ENCODE data around the gene DUOX1. TPM values are rescaled to one million over a fixed set of nuclear protein-coding genes. Genes with fewer than 3 reads are reported as not detected.

Gene DUOX1
- total and polyA plus RNA-seq, 8 donors: 2.9 to 114 (median 62.6) TPM; not detected in 1

DNA sequence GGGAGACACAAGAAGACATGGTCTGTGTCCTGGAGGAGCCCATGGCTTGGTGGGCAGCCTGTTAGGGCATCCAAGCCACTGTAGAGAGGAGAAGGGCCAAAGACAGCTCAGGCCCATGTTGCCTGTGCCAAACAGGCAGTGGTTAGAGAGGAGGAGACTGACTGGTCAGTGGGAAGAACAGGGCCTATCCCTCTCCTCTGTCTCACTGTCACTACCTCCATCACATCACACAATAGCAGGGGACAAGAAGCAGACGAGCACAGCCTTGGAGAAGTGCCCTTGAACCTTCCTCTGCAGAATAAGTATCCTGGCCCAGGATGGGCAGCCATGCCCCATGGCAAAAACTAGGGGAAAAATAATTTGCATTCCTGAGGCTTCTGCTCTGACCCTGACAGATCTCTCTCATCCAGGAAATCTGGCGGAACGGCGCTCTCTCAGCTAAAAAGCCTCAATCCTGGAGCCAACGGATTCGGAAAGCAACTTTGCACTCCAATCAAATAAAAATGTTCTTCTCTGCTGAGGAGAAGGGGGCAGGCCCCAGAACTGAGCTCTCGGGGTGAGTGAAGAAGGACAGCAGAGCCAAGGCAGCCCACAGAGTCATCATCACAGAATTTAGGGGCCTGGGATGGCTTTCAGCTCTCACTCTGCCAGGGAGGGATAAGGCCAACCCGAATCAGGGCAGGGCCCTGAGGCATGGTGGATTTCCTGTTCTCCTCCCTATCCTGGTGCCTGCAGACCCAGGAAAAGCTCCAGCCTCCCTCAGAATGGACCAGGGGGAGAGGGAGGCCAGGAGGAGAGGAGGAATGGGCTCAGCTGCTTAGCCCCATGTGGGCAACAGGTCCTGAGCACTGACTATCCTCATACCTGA, 56.3 kb downstream of the DUOX1 start:
- no peak for TF ChIP-seq POLR2A (IDR thresholded peaks at IDR 0.05)
- TF ChIP-seq, protein P1, sequence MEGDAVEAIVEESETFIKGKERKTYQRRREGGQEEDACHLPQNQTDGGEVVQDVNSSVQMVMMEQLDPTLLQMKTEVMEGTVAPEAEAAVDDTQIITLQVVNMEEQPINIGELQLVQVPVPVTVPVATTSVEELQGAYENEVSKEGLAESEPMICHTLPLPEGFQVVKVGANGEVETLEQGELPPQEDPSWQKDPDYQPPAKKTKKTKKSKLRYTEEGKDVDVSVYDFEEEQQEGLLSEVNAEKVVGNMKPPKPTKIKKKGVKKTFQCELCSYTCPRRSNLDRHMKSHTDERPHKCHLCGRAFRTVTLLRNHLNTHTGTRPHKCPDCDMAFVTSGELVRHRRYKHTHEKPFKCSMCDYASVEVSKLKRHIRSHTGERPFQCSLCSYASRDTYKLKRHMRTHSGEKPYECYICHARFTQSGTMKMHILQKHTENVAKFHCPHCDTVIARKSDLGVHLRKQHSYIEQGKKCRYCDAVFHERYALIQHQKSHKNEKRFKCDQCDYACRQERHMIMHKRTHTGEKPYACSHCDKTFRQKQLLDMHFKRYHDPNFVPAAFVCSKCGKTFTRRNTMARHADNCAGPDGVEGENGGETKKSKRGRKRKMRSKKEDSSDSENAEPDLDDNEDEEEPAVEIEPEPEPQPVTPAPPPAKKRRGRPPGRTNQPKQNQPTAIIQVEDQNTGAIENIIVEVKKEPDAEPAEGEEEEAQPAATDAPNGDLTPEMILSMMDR (IDR thresholded peaks at IDR 0.05): no peak
- no peak for TF ChIP-seq POLR2AphosphoS5 (IDR thresholded peaks at IDR 0.05)
- no peak for TF ChIP-seq EP300 (IDR thresholded peaks at IDR 0.05)
- Histone ChIP-seq H3K4me3 (peak overlapping the region; percentile 68 to 86 (median 74)), H3K27ac (peak overlapping the region; percentile 1 to 92 (median 83)), H3K27me3 (peaks cover 0 to 14% (median 0%) of the 10 kb centered on the region in 3 donors), H3K4me1 (peaks cover 17 to 51% (median 30%) of the 10 kb centered on the region in 4 donors), H3K9me3 (no peaks in the 10 kb centered on the region), H3K36me3 (no peaks in the 10 kb centered on the region)
- peak in 1 of 2 donors; percentile 34 for DNase-seq
- intact Hi-C loops (cut with DNase I; ENCODE audit: low total_unique reads): no loop called here
- 44 to 73% (median 67%) methylated on average over 7 to 8 of the region's 8 CpGs for WGBS, 5 donors

DNA sequence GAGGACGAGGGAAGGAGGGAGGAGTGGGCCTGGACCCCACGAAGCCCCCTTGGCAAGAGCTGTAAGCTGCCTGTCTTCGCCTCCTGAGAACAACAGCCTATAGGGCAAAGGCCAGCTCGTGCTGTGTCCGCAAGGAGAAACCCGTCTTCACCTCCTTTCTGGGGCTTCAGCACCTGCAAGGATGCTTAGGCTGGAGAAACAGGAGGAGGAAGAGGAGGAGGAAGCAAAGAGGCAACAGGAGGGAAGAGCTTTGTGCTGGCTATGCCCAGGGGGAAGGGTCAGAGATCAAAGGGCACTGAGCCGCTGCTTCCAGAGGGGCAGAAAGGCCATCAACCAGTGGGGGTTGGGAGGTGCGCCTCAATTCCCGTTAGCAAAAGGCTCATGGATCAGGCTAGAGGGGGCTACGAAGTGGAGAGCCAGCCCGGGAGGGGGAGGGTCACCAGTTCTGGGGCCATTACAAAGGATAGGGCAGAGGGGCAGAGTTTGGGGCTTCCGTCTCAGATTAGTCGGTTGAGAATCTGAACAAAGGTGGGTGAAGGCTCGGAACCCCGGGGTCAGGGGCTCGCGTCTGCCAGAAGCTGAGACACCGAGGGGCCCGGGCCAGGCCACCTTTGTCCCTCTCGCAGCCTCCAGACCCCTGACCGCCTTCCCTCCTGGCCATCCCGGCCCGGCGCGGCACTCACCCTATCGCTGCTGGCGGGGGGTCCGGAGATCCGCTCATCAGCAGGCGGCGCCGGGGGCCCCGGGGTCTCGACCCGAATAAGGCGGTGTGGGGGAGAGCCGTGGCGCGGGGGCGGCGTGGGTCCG, 57.2 kb downstream of the DUOX1 start:
- TF ChIP-seq POLR2AphosphoS5 (IDR thresholded peaks at IDR 0.05) (no peak), EP300 (IDR thresholded peaks at IDR 0.05) (no peak), POLR2A (IDR thresholded peaks at IDR 0.05) (no peak)
- TF ChIP-seq, protein P1 (IDR thresholded peaks at IDR 0.05): no peak
- peak in 1 of 2 donors; percentile 53 for DNase-seq
- Histone ChIP-seq H3K27ac (peak overlapping the region; percentile 1 to 92 (median 83)), H3K9me3 (no peaks in the 10 kb centered on the region), H3K4me1 (peaks cover 17 to 51% (median 30%) of the 10 kb centered on the region in 4 donors), H3K36me3 (no peaks in the 10 kb centered on the region), H3K4me3 (peak overlapping the region; percentile 68 to 86 (median 74)), H3K27me3 (peaks cover 0 to 14% (median 0%) of the 10 kb centered on the region in 3 donors)
- intact Hi-C loops (cut with DNase I; ENCODE audit: low total_unique reads): no loop called here
- WGBS, 5 donors: 19 to 35% (median 26%) methylated on average over 19 to 42 of the region's 42 CpGs

DNA sequence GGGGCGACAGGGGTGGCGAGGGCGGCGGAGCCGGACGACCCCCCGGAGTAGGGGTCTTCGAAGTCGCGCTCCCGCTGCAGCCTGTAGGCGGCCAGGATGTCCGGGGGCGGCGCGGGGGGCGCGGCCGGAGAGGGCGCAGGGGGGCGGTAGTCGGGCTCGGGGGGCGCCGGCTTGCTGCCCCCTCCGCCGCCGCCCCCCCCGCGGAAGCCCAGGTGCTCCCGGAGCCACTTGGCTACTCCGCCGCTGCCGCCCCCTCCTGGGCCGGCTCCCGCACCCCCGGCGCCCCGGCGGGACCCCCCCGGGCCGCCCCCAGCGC, 57.7 kb downstream of the DUOX1 start:
- H3K4me3 ChIP-seq: peak overlapping the region; percentile 68 to 86 (median 74)
- H3K4me1 ChIP-seq: peaks cover 17 to 51% (median 30%) of the 10 kb centered on the region in 4 donors
- H3K27ac ChIP-seq: peak overlapping the region; percentile 33 to 92 (median 83)
- TF ChIP-seq POLR2A (IDR thresholded peaks at IDR 0.05): no peak
- TF ChIP-seq POLR2AphosphoS5 (IDR thresholded peaks at IDR 0.05): no peak
- TF ChIP-seq, protein P1 (IDR thresholded peaks at IDR 0.05): no peak
- TF ChIP-seq EP300 (IDR thresholded peaks at IDR 0.05): no peak
- no peaks in the 10 kb centered on the region for H3K36me3 ChIP-seq
- peaks cover 0 to 14% (median 0%) of the 10 kb centered on the region in 3 donors for H3K27me3 ChIP-seq
- DNase-seq: no peak
- intact Hi-C loops (cut with DNase I; ENCODE audit: low total_unique reads): no loop called here
- WGBS, 5 donors: 0 to 5% (median 1%) methylated on average over 8 to 36 of the region's 43 CpGs; no CpG with 5 or more reads in 1 of the 5 donors
- H3K9me3 ChIP-seq: no peaks in the 10 kb centered on the region
